GM13976 (cell line): ENCODE data around the gene ANO1.

Experiments
- DNase-seq: peaks from one replicate; pipeline ENCODE4 v3.0.0; 2012; ENCODE audit warnings: low spot score
- CTCF ChIP-seq: IDR thresholded peaks from 2 replicates; pipeline ENCODE4 v1.5.1; 2012; ENCODE audit warnings: borderline replicate concordance, mild to moderate bottlenecking; ENCODE audit not compliant: insufficient read depth; ENCODE audit errors: extremely low read depth, missing control alignments, control extremely low read depth
- in situ Hi-C: fragments of 300-500 bp; cut with MboI; formaldehyde crosslinking; loops from one replicate; pipeline ENCODE4 v1.12.0; 2022; ENCODE audit warnings: low sequenced_read_pairs, mixed read lengths, inconsistent platforms; ENCODE audit not compliant: unreplicated experiment

Gene ANO1

DNA sequence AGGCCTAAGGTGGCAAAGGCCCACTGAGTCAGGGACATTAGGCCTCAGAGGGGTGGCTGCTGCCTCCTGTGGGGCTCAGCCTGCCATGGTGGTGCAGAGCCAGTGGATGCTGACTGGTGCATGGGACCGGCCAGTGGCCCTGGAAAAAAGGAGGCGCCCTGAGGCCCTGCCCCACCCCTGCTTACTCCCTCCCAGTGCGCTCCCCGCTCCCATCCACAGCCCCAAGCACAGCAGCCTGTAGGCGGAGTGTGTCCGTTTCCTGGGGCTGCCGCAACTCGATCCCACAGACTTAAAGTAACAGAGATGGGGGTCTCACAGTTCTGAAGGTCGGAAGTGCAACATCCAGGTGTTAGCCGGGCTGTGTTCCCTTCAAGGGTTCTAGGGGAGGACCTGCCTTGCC lies 86.6 kb downstream of the ANO1 start:
- TF ChIP-seq CTCF, result no peak
- DNase-seq, result no peak
- in situ Hi-C loops, result no loop called here

DNA sequence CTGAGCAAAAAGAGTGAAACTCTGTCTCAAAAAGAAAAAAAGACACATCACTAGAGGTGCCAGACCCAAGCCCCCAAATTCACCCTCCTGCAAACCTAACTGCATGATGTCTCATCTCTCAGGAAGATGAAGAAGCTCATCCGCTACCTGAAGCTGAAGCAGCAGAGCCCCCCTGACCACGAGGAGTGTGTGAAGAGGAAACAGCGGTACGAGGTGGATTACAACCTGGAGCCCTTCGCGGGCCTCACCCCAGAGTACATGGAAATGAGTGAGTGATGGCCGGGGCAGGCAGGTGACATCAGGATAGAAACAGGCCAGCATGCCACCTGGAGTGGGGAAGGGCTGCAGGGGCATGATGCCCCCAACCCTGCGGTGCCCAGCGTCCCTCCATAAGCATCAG lies 89.0 kb downstream of the ANO1 start:
- DNase-seq, result no peak
- in situ Hi-C loops, result no loop called here
- no peak for TF ChIP-seq CTCF

- no peak for DNase-seq
- TF ChIP-seq CTCF, result no peak
- in situ Hi-C loops, result no loop called here
These were observed 89.7 kb downstream of the ANO1 start for GRCh38 chr11:70167723-70168404.

GRCh38 chr11:70168405-70168754 lies 90.3 kb downstream of the ANO1 start:
- TF ChIP-seq CTCF, result no peak
- no peak for DNase-seq
- in situ Hi-C loops, result no loop called here

DNA sequence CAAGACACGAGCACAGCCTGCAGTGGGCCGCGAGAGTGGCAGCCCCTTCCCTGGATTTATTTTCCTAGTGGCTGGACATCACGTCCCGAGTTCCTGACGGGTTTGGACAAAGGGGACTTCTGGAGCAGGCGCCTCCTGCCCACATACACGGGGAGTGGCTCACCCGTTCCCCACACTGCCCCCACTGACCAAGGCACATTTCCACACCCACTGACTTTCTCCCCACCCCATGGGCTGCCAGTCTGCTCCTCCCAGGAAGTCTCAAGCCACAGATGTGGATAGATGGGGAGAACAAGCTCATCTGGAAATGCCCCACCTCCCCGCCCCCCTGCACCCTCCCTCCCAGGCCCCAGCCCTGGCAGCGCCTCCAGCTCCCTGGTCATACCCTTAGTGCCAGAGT lies 91.0 kb downstream of the ANO1 start:
- in situ Hi-C loops, result no loop called here
- DNase-seq, result no peak

DNA sequence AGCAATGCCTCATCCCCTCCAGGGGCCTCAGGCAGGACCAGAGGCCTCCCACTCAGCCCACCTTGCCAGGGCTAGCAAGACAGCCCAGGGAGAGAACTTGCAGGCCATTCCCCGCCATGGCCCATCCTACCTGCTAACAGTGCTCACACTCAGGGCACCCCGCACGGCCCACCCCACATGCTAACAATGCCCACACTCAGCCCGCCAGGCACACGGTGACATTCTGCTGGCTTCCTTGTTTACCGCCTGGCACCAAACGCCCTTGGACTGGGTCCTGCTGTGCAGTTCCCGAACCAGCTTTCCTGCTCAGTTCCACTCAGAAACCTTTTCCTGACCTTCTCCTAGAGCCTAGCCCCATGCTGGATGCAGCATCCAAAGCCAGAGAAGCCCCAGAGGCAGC lies 91.5 kb downstream of the ANO1 start:
- DNase-seq, result no peak
- TF ChIP-seq CTCF, result no peak
- in situ Hi-C loops, result no loop called here

More for the DNA sequence above, 91.0 kb downstream of the ANO1 start:
- TF ChIP-seq CTCF, result no peak

- in situ Hi-C loops, result no loop called here
- no peak for TF ChIP-seq CTCF
These were observed 92.6 kb downstream of the ANO1 start for GRCh38 chr11:70170596-70171210.

More at GRCh38 chr11:70170596-70171210, 92.6 kb downstream of the ANO1 start:
- DNase-seq, result no peak
